ENCODE data around the gene NGFR. TPM values are rescaled to one million over a fixed set of nuclear protein-coding genes. Genes with fewer than 3 reads are reported as not detected.

NGFR gene
- polyA plus RNA-seq, 1 of the 3 experiments (the other 2 are of a cell fraction): 0.76 TPM

- Histone ChIP-seq H3K9me2 (no peaks in the 10 kb centered on the region), H3K9ac (no peak overlapping the region), H3K9me3 (no peaks in the 10 kb centered on the region), H3K4me3 (ENCODE audit: low read depth in 2 of 2, low read length in 1 of 2) (no peak overlapping the region), H3K4me1 (ENCODE audit: control insufficient read depth in 1 of 2, insufficient read depth in 2 of 2, low read depth in 1 of 2, low read length in 1 of 2) (peaks cover 0 to 32% of the 10 kb centered on the region in 2 experiments; a peak in 1 of 4 replicates), H3K79me2 (ENCODE audit: insufficient read depth) (no peaks in the 10 kb centered on the region), H3K27me3 (ENCODE audit: insufficient read depth) (peaks cover 78% of the 10 kb centered on the region), H3F3A (replicated peaks; ENCODE audit: insufficient read depth) (no peaks in the 10 kb centered on the region), H2AFZ (ENCODE audit: low read depth) (no peak overlapping the region), H3K4me2 (no peak overlapping the region), H4K20me1 (ENCODE audit: insufficient read depth) (no peaks in the 10 kb centered on the region), H3K27ac (ENCODE audit: low read depth in 2 of 2, low read length in 1 of 2) (no peak overlapping the region), H3K36me3 (replicated peaks in 1 of 2; ENCODE audit: control insufficient read depth in 1 of 2, insufficient read depth in 2 of 2, low read length in 1 of 2) (no peaks in the 10 kb centered on the region)
- TF ChIP-seq TAF1 (IDR thresholded peaks at IDR 0.05; ENCODE audit: borderline replicate concordance, low read depth, low read length) (no peak), RFX5 (IDR thresholded peaks at IDR 0.05; ENCODE audit: low read length) (no peak), MAX (IDR thresholded peaks at IDR 0.05; ENCODE audit: low read depth) (no peak), USF1 (IDR thresholded peaks at IDR 0.05; ENCODE audit: borderline replicate concordance, low read depth) (no peak), NFIC (IDR thresholded peaks at IDR 0.05; ENCODE audit: borderline replicate concordance) (no peak), TCF12 (IDR thresholded peaks at IDR 0.05) (no peak), FOXJ3 (CRISPR knock-in tag; IDR thresholded peaks at IDR 0.05) (no peak), EP300 (IDR thresholded peaks at IDR 0.05; ENCODE audit: borderline replicate concordance in 1 of 2, low read depth in 1 of 2, low read length in 1 of 2) (no peak), REST (IDR thresholded peaks at IDR 0.05; ENCODE audit: low read depth, low read length) (no peak), GABPA (IDR thresholded peaks at IDR 0.05; ENCODE audit: low read depth) (no peak), JUND (IDR thresholded peaks at IDR 0.05) (no peak), SIN3A (IDR thresholded peaks at IDR 0.05; ENCODE audit: borderline replicate concordance, low read depth, low read length) (no peak), USF2 (IDR thresholded peaks at IDR 0.05; ENCODE audit: borderline replicate concordance, low read depth, low read length) (no peak), FOSL2 (IDR thresholded peaks at IDR 0.05; ENCODE audit: borderline replicate concordance, low read depth) (no peak), CHD2 (IDR thresholded peaks at IDR 0.05; ENCODE audit: low read length, partially characterized antibody) (no peak), MEF2A (IDR thresholded peaks at IDR 0.05; ENCODE audit: borderline replicate concordance, low read depth) (no peak), POLR2AphosphoS5 (IDR thresholded peaks at IDR 0.05; ENCODE audit: low read depth, low read length) (no peak), YY1 (IDR thresholded peaks at IDR 0.05; ENCODE audit: low read depth) (no peak), MXI1 (IDR thresholded peaks at IDR 0.05; ENCODE audit: low read depth, low read length) (no peak)
- 13% methylated on average over 1 of the region's 1 CpG for WGBS (ENCODE audit: low lambda C conversion rate)
- POLR2A ChIA-PET: no interaction called here
- DNase-seq: no peak
- CTCF ChIA-PET: interaction anchor here (1.1 to 14.6 kb wide), 8 partner anchors 11 to 88 kb away, joined by 3 to 117 read pairs (median 12); partner anchors contain the start of gene NGFR
Measured at GRCh38 chr17:49468811-49469385, 26.2 kb upstream of the NGFR start.
